Left ventricle myocardium inferior (tissue), 1 donor: ENCODE results near the gene ASB15. TPM values are rescaled to one million over a fixed set of nuclear protein-coding genes. Genes with fewer than 3 reads are reported as not detected.

Experiments
- DNase-seq: peaks from one replicate; pipeline ENCODE4 v3.0.0-alpha.2; 2020
- H3K27ac ChIP-seq: fragments of 200-600 bp; replicated peaks from 2 replicates; pipeline ENCODE4 v1.8.0; 2021
- H3K27me3 ChIP-seq: fragments of 200-600 bp; 2 replicates; pipeline ENCODE4 v1.8.0; 2021; ENCODE audit warnings: low read depth
- H3K36me3 ChIP-seq: fragments of 200-600 bp; 2 replicates; pipeline ENCODE4 v1.8.0; 2021
- H3K4me1 ChIP-seq: fragments of 200-600 bp; 2 replicates; pipeline ENCODE4 v1.8.0; 2021
- H3K4me3 ChIP-seq: fragments of 200-600 bp; 2 replicates; pipeline ENCODE4 v1.8.0; 2021; ENCODE audit warnings: mild to moderate bottlenecking, moderate library complexity
- H3K9me3 ChIP-seq: fragments of 200-600 bp; replicated peaks from 2 replicates; pipeline ENCODE4 v1.8.0; 2021
- CTCF ChIP-seq: fragments of 200-600 bp; IDR thresholded peaks from 2 replicates; pipeline ENCODE4 v1.8.0; 2021; ENCODE audit warnings: antibody characterized with exemption, mild to moderate bottlenecking, borderline replicate concordance
- intact Hi-C: fragments of 100-400 bp; cut with micrococcal nuclease; formaldehyde crosslinking; loops from one replicate; pipeline ENCODE4 v1.11.0; 2022
- total RNA-seq: library from RNA; stranded (reverse); fragmentation: NEBNext Ultra II Directional; extraction: Animal tissue kit (Norgen Biotek cat#: 25700); gene quantifications from one replicate; pipeline ENCODE4 v1.2.1, GENCODE V29; 2021
- donor health status: DM: no; HTN: yes; CAD: no; lungs with severe emphysema.

Gene ASB15
- total RNA-seq, 1 donor from 2014 or later: 76.8 TPM

- H3K27ac ChIP-seq: peak overlapping the region; percentile 79
- H3K9me3 ChIP-seq: no peaks in the 10 kb centered on the region
- TF ChIP-seq CTCF: no peak
- H3K36me3 ChIP-seq: peaks cover 6% of the 10 kb centered on the region
- peaks cover 28% of the 10 kb centered on the region for H3K4me1 ChIP-seq
- H3K27me3 ChIP-seq: no peaks in the 10 kb centered on the region
- intact Hi-C loops: no loop called here
- DNase-seq: no peak
- H3K4me3 ChIP-seq: no peak overlapping the region
Measured at GRCh38 chr7:123621707-123622106, 20.1 kb downstream of the ASB15 start.

- no peak for DNase-seq
- no peak overlapping the region for H3K4me3 ChIP-seq
- H3K36me3 ChIP-seq: peaks cover 9% of the 10 kb centered on the region
- intact Hi-C loops: no loop called here
- peak overlapping the region; percentile 79 for H3K27ac ChIP-seq
- peaks cover 24% of the 10 kb centered on the region for H3K4me1 ChIP-seq
- no peaks in the 10 kb centered on the region for H3K27me3 ChIP-seq
- no peak for TF ChIP-seq CTCF
- no peaks in the 10 kb centered on the region for H3K9me3 ChIP-seq
Measured at GRCh38 chr7:123622660-123623386, 21.2 kb downstream of the ASB15 start.

- peaks cover 9% of the 10 kb centered on the region for H3K36me3 ChIP-seq
- H3K27me3 ChIP-seq: no peaks in the 10 kb centered on the region
- H3K27ac ChIP-seq: no peak overlapping the region
- H3K9me3 ChIP-seq: no peaks in the 10 kb centered on the region
- no peak overlapping the region for H3K4me3 ChIP-seq
- peaks cover 19% of the 10 kb centered on the region for H3K4me1 ChIP-seq
- intact Hi-C loops: no loop called here
- TF ChIP-seq CTCF: peak; percentile 51
- peak; percentile 29 for DNase-seq
Measured at GRCh38 chr7:123624527-123625183, 23.0 kb downstream of the ASB15 start.

GRCh38 chr7:123625254-123625653, 23.6 kb downstream of the ASB15 start:
- peaks cover 9% of the 10 kb centered on the region for H3K36me3 ChIP-seq
- H3K27me3 ChIP-seq: no peaks in the 10 kb centered on the region
- H3K4me3 ChIP-seq: no peak overlapping the region
- intact Hi-C loops: no loop called here
- no peak overlapping the region for H3K27ac ChIP-seq
- peaks cover 19% of the 10 kb centered on the region for H3K4me1 ChIP-seq
- TF ChIP-seq CTCF: no peak
- no peaks in the 10 kb centered on the region for H3K9me3 ChIP-seq
- no peak for DNase-seq

- Histone ChIP-seq H3K27me3 (no peaks in the 10 kb centered on the region), H3K36me3 (peaks cover 9% of the 10 kb centered on the region), H3K27ac (peak overlapping the region; percentile 31), H3K4me3 (no peak overlapping the region), H3K9me3 (no peaks in the 10 kb centered on the region), H3K4me1 (peaks cover 5% of the 10 kb centered on the region)
- TF ChIP-seq CTCF: no peak
- DNase-seq: no peak
- intact Hi-C loops: no loop called here
Measured at GRCh38 chr7:123627851-123628250, 26.2 kb downstream of the ASB15 start.
